ENCODE results near the gene CAPN6.

DNA sequence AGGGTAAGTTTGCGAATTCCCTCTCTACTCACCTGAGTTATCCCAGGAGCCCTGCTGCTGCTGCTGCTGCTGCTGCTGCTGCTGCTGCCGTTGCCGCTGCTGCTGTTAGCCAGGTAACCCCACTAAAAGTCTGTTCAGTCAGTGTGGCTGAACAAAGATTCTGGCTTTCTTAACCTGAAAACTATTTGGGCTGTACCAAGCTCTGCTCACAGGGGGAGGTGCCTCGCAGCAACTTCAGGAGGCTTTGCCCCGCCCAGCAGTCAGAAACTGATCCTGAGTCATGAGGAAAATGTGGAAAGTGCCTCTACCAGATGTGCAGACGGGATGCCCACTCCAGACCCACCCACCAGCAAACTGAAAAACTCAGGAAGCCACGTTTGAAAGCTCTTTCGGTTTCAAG, at the start of gene CAPN6:
- TF ChIP-seq POLR2A (IDR thresholded peaks at IDR 0.05) = no peak
- TF ChIP-seq, protein P1, sequence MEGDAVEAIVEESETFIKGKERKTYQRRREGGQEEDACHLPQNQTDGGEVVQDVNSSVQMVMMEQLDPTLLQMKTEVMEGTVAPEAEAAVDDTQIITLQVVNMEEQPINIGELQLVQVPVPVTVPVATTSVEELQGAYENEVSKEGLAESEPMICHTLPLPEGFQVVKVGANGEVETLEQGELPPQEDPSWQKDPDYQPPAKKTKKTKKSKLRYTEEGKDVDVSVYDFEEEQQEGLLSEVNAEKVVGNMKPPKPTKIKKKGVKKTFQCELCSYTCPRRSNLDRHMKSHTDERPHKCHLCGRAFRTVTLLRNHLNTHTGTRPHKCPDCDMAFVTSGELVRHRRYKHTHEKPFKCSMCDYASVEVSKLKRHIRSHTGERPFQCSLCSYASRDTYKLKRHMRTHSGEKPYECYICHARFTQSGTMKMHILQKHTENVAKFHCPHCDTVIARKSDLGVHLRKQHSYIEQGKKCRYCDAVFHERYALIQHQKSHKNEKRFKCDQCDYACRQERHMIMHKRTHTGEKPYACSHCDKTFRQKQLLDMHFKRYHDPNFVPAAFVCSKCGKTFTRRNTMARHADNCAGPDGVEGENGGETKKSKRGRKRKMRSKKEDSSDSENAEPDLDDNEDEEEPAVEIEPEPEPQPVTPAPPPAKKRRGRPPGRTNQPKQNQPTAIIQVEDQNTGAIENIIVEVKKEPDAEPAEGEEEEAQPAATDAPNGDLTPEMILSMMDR (IDR thresholded peaks at IDR 0.05) = no peak

Measured in lower leg skin (tissue), 3 donors.